IMR-90 (cell line): Measurements from ENCODE around the gene SLC46A1. TPM values are rescaled to one million over a fixed set of nuclear protein-coding genes. Genes with fewer than 3 reads are reported as not detected.
A peak's percentile ranks its signal among the peaks of the same experiment; 100 is the strongest.

ENCODE experiments used
- ATAC-seq: fragments of 200-7000 bp; cut with Tn5 transposase; 2 replicates; pipeline ENCODE4 v1.9.1; 2020; ENCODE audit warnings: low read depth, mild to moderate bottlenecking, moderate library complexity
- BruUV-seq: library from RNA; stranded (reverse); fragments of 400-500 nt; replicated peaks from 2 replicates; lab custom pipeline; 2021; lab: Mats Ljungman, UMichigan
- CTCF ChIA-PET: fragments of 300-600 bp; formaldehyde crosslinking; extraction: SDS; loops from one replicate; lab custom pipeline; 2021; ENCODE audit warnings: antibody characterized with exemption; lab: Yijun Ruan, JAX
- POLR2A ChIA-PET: fragments of 300-600 bp; sonication (Branson Sonifier 250); formaldehyde crosslinking; loops from one replicate; lab custom pipeline; 2022; ENCODE audit warnings: antibody characterized with exemption; ENCODE audit not compliant: unreplicated experiment; lab: Charles Lee
- DNase-seq: peaks from one replicate; pipeline ENCODE4 v3.0.0; 2013
- H2AFZ ChIP-seq: replicated peaks from 2 replicates; pipeline ENCODE3; 2013; ENCODE audit warnings: low read length, mild to moderate bottlenecking; ENCODE audit not compliant: poor library complexity
- H2AK5ac ChIP-seq: 2 replicates; pipeline ENCODE4 v1.6.1; 2013; ENCODE audit warnings: low read depth, low read length, inconsistent platforms
- H2AK9ac ChIP-seq: replicated peaks from 2 replicates; pipeline ENCODE3; 2013; ENCODE audit warnings: mild to moderate bottlenecking, low read depth, low read length, moderate library complexity; ENCODE audit not compliant: poor library complexity
- H2BK120ac ChIP-seq: 2 replicates; pipeline ENCODE4 v1.6.1; 2013; ENCODE audit warnings: low read depth, low read length, inconsistent platforms
- H2BK15ac ChIP-seq: 3 replicates; pipeline ENCODE4 v1.6.1; 2013; ENCODE audit warnings: low read depth, low read length, inconsistent platforms
- H2BK20ac ChIP-seq: 2 replicates; pipeline ENCODE4 v1.6.1; 2013; ENCODE audit warnings: low read depth, mild to moderate bottlenecking, inconsistent platforms, low read length, moderate library complexity
- H2BK5ac ChIP-seq: 2 replicates; pipeline ENCODE4 v1.6.1; 2013; ENCODE audit warnings: mild to moderate bottlenecking, low read depth, low read length, inconsistent platforms; ENCODE audit not compliant: poor library complexity, severe bottlenecking
- H3K14ac ChIP-seq: replicated peaks from 2 replicates; pipeline ENCODE4 v1.6.1; 2013; ENCODE audit warnings: low read depth, low read length, inconsistent platforms
- H3K18ac ChIP-seq: 2 replicates; pipeline ENCODE4 v1.6.1; 2013; ENCODE audit warnings: low read depth, low read length, control low read depth
- H3K23ac ChIP-seq: 2 replicates; pipeline ENCODE4 v1.6.1; 2013; ENCODE audit warnings: low read depth, low read length, inconsistent platforms
- H3K27ac ChIP-seq: 2 replicates; pipeline ENCODE4 v1.5.1; 2013; ENCODE audit warnings: mild to moderate bottlenecking, control low read depth, low read length; ENCODE audit not compliant: insufficient read depth
- H3K27me3 ChIP-seq: 2 replicates; pipeline ENCODE4 v1.6.1; 2013; ENCODE audit warnings: low read length; ENCODE audit not compliant: control insufficient read depth, insufficient read depth
- H3K36me3 ChIP-seq: 2 replicates; pipeline ENCODE4 v1.6.1; 2013; ENCODE audit warnings: low read length, mixed read lengths; ENCODE audit not compliant: control insufficient read depth, insufficient read depth
- H3K4ac ChIP-seq: 2 replicates; pipeline ENCODE4 v1.6.1; 2013; ENCODE audit warnings: low read depth, low read length, inconsistent platforms
- H3K4me1 ChIP-seq: 2 replicates; pipeline ENCODE4 v1.6.1; 2013; ENCODE audit warnings: low read length, mixed read lengths; ENCODE audit not compliant: control insufficient read depth, insufficient read depth
- H3K4me2 ChIP-seq: 2 replicates; pipeline ENCODE4 v1.6.1; 2013; ENCODE audit warnings: low read depth, mild to moderate bottlenecking, control low read depth, low read length, moderate library complexity
- H3K4me3 ChIP-seq: 2 replicates; pipeline ENCODE4 v1.5.1; 2013; ENCODE audit warnings: low read depth, mild to moderate bottlenecking, control low read depth, low read length, moderate library complexity; ENCODE audit not compliant: insufficient read depth
- H3K56ac ChIP-seq: 2 replicates; pipeline ENCODE4 v1.6.1; 2013; ENCODE audit warnings: low read length, inconsistent platforms; ENCODE audit not compliant: insufficient read depth; ENCODE audit errors: extremely low read depth
- H3K79me1 ChIP-seq, 2 experiments: 2 replicates each; pipeline ENCODE4 v1.6.1; 2013; ENCODE audit warnings: low read length in 2 of 2, inconsistent platforms in 1 of 2, low read depth in 1 of 2
- H3K9ac ChIP-seq: 2 replicates; pipeline ENCODE4 v1.6.1; 2013; ENCODE audit warnings: low read depth, low read length, control low read depth
- H3K9me1 ChIP-seq: 2 replicates; pipeline ENCODE4 v1.6.1; 2013; ENCODE audit warnings: low read length, inconsistent platforms; ENCODE audit not compliant: insufficient read depth
- H3K9me3 ChIP-seq: 2 replicates; pipeline ENCODE4 v1.6.1; 2013; ENCODE audit warnings: low read length; ENCODE audit not compliant: control insufficient read depth, insufficient read depth
- H4K20me1 ChIP-seq: 2 replicates; pipeline ENCODE4 v1.6.1; 2013; ENCODE audit warnings: low read length, inconsistent platforms; ENCODE audit not compliant: insufficient read depth
- H4K5ac ChIP-seq: 2 replicates; pipeline ENCODE4 v1.6.1; 2013; ENCODE audit warnings: mild to moderate bottlenecking, low read depth, low read length, control low read depth
- H4K8ac ChIP-seq, 2 experiments: 2 replicates each; pipeline ENCODE4 v1.6.1; 2013; ENCODE audit warnings: low read depth in 2 of 2, low read length in 2 of 2, control low read depth in 1 of 2, inconsistent platforms in 1 of 2
- H4K91ac ChIP-seq: 2 replicates; pipeline ENCODE4 v1.6.1; 2013; ENCODE audit warnings: low read depth, low read length, inconsistent platforms; ENCODE audit not compliant: insufficient read depth
- CEBPB ChIP-seq: IDR thresholded peaks from 2 replicates; pipeline ENCODE4 v1.6.1; 2012; ENCODE audit warnings: low read depth, low read length, improper control_type of control experiment
- MAFK ChIP-seq: IDR thresholded peaks from 2 replicates; pipeline ENCODE4 v1.6.1; 2012; ENCODE audit warnings: low read depth, low read length, improper control_type of control experiment
- MAZ ChIP-seq: IDR thresholded peaks from 2 replicates; pipeline ENCODE4 v1.6.1; 2012; ENCODE audit warnings: low read depth, mild to moderate bottlenecking, low read length, improper control_type of control experiment, moderate library complexity, borderline replicate concordance
- MXI1 ChIP-seq: IDR thresholded peaks from 2 replicates; pipeline ENCODE4 v1.6.1; 2012; ENCODE audit warnings: low read depth, mild to moderate bottlenecking, low read length, moderate library complexity, borderline replicate concordance
- RAD21 ChIP-seq: IDR thresholded peaks from 2 replicates; pipeline ENCODE4 v1.6.1; 2012; ENCODE audit warnings: low read length, improper control_type of control experiment
- RFX5 ChIP-seq: IDR thresholded peaks from 2 replicates; pipeline ENCODE4 v1.8.0; 2012; ENCODE audit warnings: low read depth, mild to moderate bottlenecking, low read length, moderate library complexity
- SMC3 ChIP-seq: fragments of 150-350 bp; IDR thresholded peaks from 2 replicates; pipeline ENCODE4 v1.6.1; 2016; ENCODE audit warnings: low read depth, mild to moderate bottlenecking, antibody characterized with exemption, low read length, moderate library complexity
- WGBS, 2 experiments: methylation state at CpG; one replicate each; pipeline versions ENCODE4 v1.1.5 to v1.1.7; 2013; ENCODE audit warnings: missing lambda C conversion rate in 2 of 2; ENCODE audit not compliant: insufficient read length in 1 of 2; ENCODE audit errors: extremely low coverage in 2 of 2; 5-methylcytosine and 5-hydroxymethylcytosine counted together
- dilution Hi-C: fragments of 300-500 bp; cut with HindIII; formaldehyde crosslinking; loops from one replicate; pipeline ENCODE4 v1.14.3; 2018; ENCODE audit warnings: low sequenced_read_pairs; ENCODE audit not compliant: unreplicated experiment
- in situ Hi-C: fragments of 300-500 bp; cut with MboI; formaldehyde crosslinking; loops from 3 replicates; pipeline ENCODE4 v1.14.3; 2019; ENCODE audit warnings: low sequenced_read_pairs, inconsistent platforms, mixed read lengths
- intact Hi-C: fragments of 100-400 bp; cut with micrococcal nuclease; formaldehyde crosslinking; loops from 2 replicates; pipeline ENCODE4 v1.10.0; 2022
- polyA plus RNA-seq, 3 experiments: library from polyadenylated mRNA; depleted of rRNA; stranded (reverse); fragments of >200 nt; gene quantifications; 2 replicates each; pipeline ENCODE4 v1.2.3, GENCODE V29; 2012; ENCODE audit warnings: low replicate concordance in 1 of 3
- total RNA-seq: library from RNA; depleted of rRNA; stranded (reverse); fragments of >200 nt; gene quantifications from 2 replicates; pipeline ENCODE4 v1.2.3, GENCODE V29; 2012
- TF ChIP-seq, protein P1 (sequence below): fragments of 150-350 bp; IDR thresholded peaks from 2 replicates; pipeline ENCODE4 v1.6.1; 2016; ENCODE audit warnings: low read depth, mild to moderate bottlenecking, low read length, moderate library complexity, borderline replicate concordance
- TF ChIP-seq, protein P2 (sequence below): fragments of 150-350 bp; IDR thresholded peaks from 2 replicates; pipeline ENCODE4 v1.6.1; 2017; ENCODE audit warnings: mild to moderate bottlenecking, antibody characterized with exemption, low read length, low read depth

The SLC46A1 gene
- total and polyA plus RNA-seq, 2 of the 4 experiments (the other 2 are of a cell fraction): 2.7 to 3.9 TPM

GRCh38 chr17:28370035-28370743 lies 35.8 kb downstream of the SLC46A1 start, which contains the start of gene VTN:
VTN (minus strand) TSS chr17:28370307; CDS start chr17:28370203, 104 bp downstream.
- peak within 1 kb of the TSS; percentile 1; the same call in 1 of the 2 replicates for H3K4me3 ChIP-seq
- H4K5ac ChIP-seq: peak within 1 kb of the TSS; percentile 40
- H3K9me1 ChIP-seq: peaks cover 35% of the 10 kb centered on the region
- peak within 1 kb of the TSS; percentile 52; the same call in 1 of the 2 replicates for H3K56ac ChIP-seq
- peak within 1 kb of the TSS; percentile 70 for H3K4me2 ChIP-seq
- in situ Hi-C loops: no loop called here
- no TSS peak for BruUV-seq
- 20% methylated on average over 1 of the region's 8 CpGs; no CpG with 5 or more reads in 1 of the 2 experiments for WGBS, 2 experiments
- peak within 1 kb of the TSS; percentile 93 for H2AK9ac ChIP-seq
- ATAC-seq (peak; percentile 33), DNase-seq (peak; percentile 45)
- dilution Hi-C loops: no loop called here
- peak within 1 kb of the TSS; percentile 29 to 97 for H4K8ac ChIP-seq
- H4K20me1 ChIP-seq: peaks cover 28% of the 10 kb centered on the region
- CTCF ChIA-PET: interaction anchor here (1.3 kb wide), 1 partner anchor 13 kb away, joined by 6 read pairs; the partner anchor contains the start of gene POLDIP2
- H3K27ac ChIP-seq: peak within 1 kb of the TSS; percentile 93
- peaks cover 14% of the 10 kb centered on the region; the same call in 1 of the 2 replicates for H3K4me1 ChIP-seq
- POLR2A ChIA-PET: interaction anchor here (0.6 to 0.8 kb wide), 2 partner anchors 13 to 319 kb away, joined by 3 to 4 read pairs; partner anchors contain the start of gene POLDIP2
- H2BK15ac ChIP-seq: peak within 1 kb of the TSS; percentile 23; the same call in 2 of the 3 replicates
- peak within 1 kb of the TSS; percentile 51 for H2BK5ac ChIP-seq
- H2AFZ ChIP-seq: peak within 1 kb of the TSS; percentile 91
- no peaks in the 10 kb centered on the region for H3K27me3 ChIP-seq
- peak within 1 kb of the TSS; percentile 92 for H3K4ac ChIP-seq
- H3K23ac ChIP-seq: peak within 1 kb of the TSS; percentile 53
- H2AK5ac ChIP-seq: peak within 1 kb of the TSS; percentile 86
- H2BK120ac ChIP-seq: peak within 1 kb of the TSS; percentile 62
- no peaks in the 10 kb centered on the region for H3K36me3 ChIP-seq
- H2BK20ac ChIP-seq: peak within 1 kb of the TSS; percentile 73
- intact Hi-C loops: no loop called here
- peak within 1 kb of the TSS; percentile 79 for H4K91ac ChIP-seq
- H3K18ac ChIP-seq: peak within 1 kb of the TSS; percentile 51; the same call in 1 of the 2 replicates
- H3K9me3 ChIP-seq: no peaks in the 10 kb centered on the region
- peak within 1 kb of the TSS; percentile 47; the same call in 1 of the 2 replicates for H3K9ac ChIP-seq
- H3K14ac ChIP-seq: peak within 1 kb of the TSS; percentile 91
- no peak for TF ChIP-seq RAD21
- TF ChIP-seq, protein P1, sequence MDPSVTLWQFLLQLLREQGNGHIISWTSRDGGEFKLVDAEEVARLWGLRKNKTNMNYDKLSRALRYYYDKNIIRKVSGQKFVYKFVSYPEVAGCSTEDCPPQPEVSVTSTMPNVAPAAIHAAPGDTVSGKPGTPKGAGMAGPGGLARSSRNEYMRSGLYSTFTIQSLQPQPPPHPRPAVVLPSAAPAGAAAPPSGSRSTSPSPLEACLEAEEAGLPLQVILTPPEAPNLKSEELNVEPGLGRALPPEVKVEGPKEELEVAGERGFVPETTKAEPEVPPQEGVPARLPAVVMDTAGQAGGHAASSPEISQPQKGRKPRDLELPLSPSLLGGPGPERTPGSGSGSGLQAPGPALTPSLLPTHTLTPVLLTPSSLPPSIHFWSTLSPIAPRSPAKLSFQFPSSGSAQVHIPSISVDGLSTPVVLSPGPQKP: no peak
- TF ChIP-seq, protein P2, sequence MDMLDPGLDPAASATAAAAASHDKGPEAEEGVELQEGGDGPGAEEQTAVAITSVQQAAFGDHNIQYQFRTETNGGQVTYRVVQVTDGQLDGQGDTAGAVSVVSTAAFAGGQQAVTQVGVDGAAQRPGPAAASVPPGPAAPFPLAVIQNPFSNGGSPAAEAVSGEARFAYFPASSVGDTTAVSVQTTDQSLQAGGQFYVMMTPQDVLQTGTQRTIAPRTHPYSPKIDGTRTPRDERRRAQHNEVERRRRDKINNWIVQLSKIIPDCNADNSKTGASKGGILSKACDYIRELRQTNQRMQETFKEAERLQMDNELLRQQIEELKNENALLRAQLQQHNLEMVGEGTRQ: no peak
- TF ChIP-seq MXI1: no peak
- peak; percentile 74 for TF ChIP-seq CEBPB
- TF ChIP-seq MAZ: peak; percentile 40; the same call in 1 of the 2 replicates
- no peak for TF ChIP-seq RFX5
- TF ChIP-seq SMC3: no peak
- TF ChIP-seq MAFK: no peak
- H3K79me1 ChIP-seq: peaks cover 5 to 27% of the 10 kb centered on the region in 2 experiments; a peak in 3 of 4 replicates
